GM19025 (cell line): ENCODE data around the gene SORCS1.

Experiments used
- ATAC-seq: cut with Tn5 transposase; IDR thresholded peaks from one replicate; pipeline ENCODE4 v1.9.1; 2021; ENCODE audit warnings: mild to moderate bottlenecking, low read depth, moderate library complexity; ENCODE audit not compliant: unreplicated experiment

SORCS1 gene

GRCh38 chr10:106625751-106626150, 538.8 kb downstream of the SORCS1 start:
- ATAC-seq: no peak

- ATAC-seq: no peak
Measured at GRCh38 chr10:106619346-106619745, 545.2 kb downstream of the SORCS1 start.

- no peak for ATAC-seq
Measured at GRCh38 chr10:106618646-106619045, 545.9 kb downstream of the SORCS1 start.

- no peak for ATAC-seq
Measured at GRCh38 chr10:106615081-106615480, 549.4 kb downstream of the SORCS1 start.

GRCh38 chr10:106614293-106614692, 550.2 kb downstream of the SORCS1 start:
- ATAC-seq: no peak

GRCh38 chr10:106612381-106612780, 552.1 kb downstream of the SORCS1 start:
- ATAC-seq: no peak

GRCh38 chr10:106609470-106610266, 554.8 kb downstream of the SORCS1 start:
- ATAC-seq: no peak

- ATAC-seq: no peak
Measured at GRCh38 chr10:106608066-106608465, 556.4 kb downstream of the SORCS1 start.

GRCh38 chr10:106595281-106595680, 569.2 kb downstream of the SORCS1 start:
- ATAC-seq: no peak

- ATAC-seq: no peak
Measured at GRCh38 chr10:106593876-106594275, 570.6 kb downstream of the SORCS1 start.

- ATAC-seq: no peak
Measured at GRCh38 chr10:106592396-106592795, 572.1 kb downstream of the SORCS1 start.

- no peak for ATAC-seq
Measured at GRCh38 chr10:106582291-106582690, 582.2 kb downstream of the SORCS1 start.

- no peak for ATAC-seq
Measured at GRCh38 chr10:106577756-106578155, 586.8 kb downstream of the SORCS1 start.

- no peak for ATAC-seq
Measured at GRCh38 chr10:106577266-106577665, 587.2 kb downstream of the SORCS1 start.

- ATAC-seq: peak; percentile 57
Measured at GRCh38 chr10:106576534-106576933, 588.0 kb downstream of the SORCS1 start.

GRCh38 chr10:106573106-106573505, 591.4 kb downstream of the SORCS1 start:
- ATAC-seq: no peak

- ATAC-seq: no peak
Measured at GRCh38 chr10:106571192-106571946, 593.1 kb downstream of the SORCS1 start.

- ATAC-seq: no peak
Measured at GRCh38 chr10:106570268-106570667, 594.2 kb downstream of the SORCS1 start.

- ATAC-seq: no peak
Measured at GRCh38 chr10:106567629-106568028, 596.9 kb downstream of the SORCS1 start.

- no peak for ATAC-seq
Measured at GRCh38 chr10:106566873-106567272, 597.6 kb downstream of the SORCS1 start.

GRCh38 chr10:106565546-106565945, 599.0 kb downstream of the SORCS1 start:
- ATAC-seq: no peak

GRCh38 chr10:106563384-106563783, 601.1 kb downstream of the SORCS1 start:
- no peak for ATAC-seq
